SIG-M5 treated with dmso at 0.1 percent for 504 hours (cell line): Measurements from ENCODE around the gene EVI5.
"Not testable (repeated sequence)": the region's sequence is repeated elsewhere in the genome, so short reads cannot be mapped to it uniquely, and the experiment has no call there.

Experiments
- DNase-seq: peaks from one replicate; lab custom pipeline; 2025; ENCODE audit not compliant: unreplicated experiment; lab: John Stamatoyannopoulos, UW

The EVI5 gene

GRCh38 chr1:92749024-92749634 is 35.8 kb downstream of the EVI5 start:
- DNase-seq = peak; percentile 75

GRCh38 chr1:92748138-92748537 is 36.8 kb downstream of the EVI5 start:
- no peak for DNase-seq

DNA sequence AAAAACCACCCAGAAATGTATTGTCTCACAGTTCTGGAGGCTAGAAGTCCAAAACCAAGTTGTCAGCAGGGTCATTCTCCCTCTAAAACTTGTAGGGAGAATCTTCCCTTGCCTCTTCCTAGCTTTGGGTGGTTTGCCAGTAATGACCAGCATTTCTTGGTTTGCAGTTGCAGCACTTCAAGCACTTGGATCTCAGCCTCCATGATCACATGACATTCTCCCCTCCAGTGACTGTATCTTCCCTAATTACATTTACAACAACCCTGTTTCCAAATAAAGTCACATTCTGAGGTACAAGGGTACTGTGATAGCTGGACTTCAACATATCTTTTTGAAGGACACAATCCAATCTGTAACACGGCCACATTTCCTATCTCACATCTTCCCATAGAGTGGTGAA is 37.2 kb downstream of the EVI5 start:
- no peak for DNase-seq

DNA sequence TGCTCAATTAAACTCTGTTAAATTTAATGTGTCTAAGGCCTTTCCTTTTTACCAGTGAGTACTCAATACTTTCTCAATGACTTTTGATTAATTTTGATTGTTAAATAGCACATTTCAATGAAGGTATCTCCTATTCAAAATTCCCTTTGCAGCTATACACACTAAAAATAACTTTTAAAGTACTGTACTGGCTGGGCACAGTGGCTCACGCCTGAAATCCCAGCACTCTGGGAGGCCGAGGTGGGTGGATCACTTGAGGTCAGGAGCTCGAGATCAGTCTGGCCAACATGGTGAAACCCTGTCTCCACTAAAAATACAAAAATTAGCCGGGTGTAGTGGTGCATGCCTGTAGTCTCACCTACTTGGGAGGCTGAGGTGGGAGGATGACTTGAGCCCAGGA is 38.7 kb downstream of the EVI5 start:
- DNase-seq = not testable (repeated sequence)

- no peak for DNase-seq
Observed at GRCh38 chr1:92743221-92743620, 41.7 kb downstream of the EVI5 start.

GRCh38 chr1:92739669-92740524 is 45.0 kb downstream of the EVI5 start:
- no peak for DNase-seq

- no peak for DNase-seq
Observed at GRCh38 chr1:92736395-92736794, 48.5 kb downstream of the EVI5 start.

DNA sequence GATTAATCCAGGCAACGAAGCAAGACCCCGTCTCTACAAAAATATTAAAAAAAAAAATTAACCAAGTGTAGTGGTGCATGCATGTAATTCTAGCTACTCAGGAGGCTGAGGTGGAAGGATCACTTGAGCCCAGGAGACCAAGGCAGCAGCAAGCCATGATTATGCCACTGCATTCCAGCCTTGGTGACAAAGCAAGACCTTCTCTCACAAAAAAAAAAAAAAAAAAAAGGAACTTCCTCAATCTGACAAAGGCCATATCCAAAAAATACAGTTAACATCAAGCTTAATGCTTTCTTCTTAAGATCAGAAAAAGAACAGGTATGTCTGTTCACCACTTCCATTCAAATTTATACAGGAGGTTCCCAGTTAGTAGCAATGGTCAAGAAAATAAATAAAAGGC is 54.4 kb downstream of the EVI5 start:
- DNase-seq = no peak

GRCh38 chr1:92728697-92729096 is 56.2 kb downstream of the EVI5 start:
- no peak for DNase-seq

DNA sequence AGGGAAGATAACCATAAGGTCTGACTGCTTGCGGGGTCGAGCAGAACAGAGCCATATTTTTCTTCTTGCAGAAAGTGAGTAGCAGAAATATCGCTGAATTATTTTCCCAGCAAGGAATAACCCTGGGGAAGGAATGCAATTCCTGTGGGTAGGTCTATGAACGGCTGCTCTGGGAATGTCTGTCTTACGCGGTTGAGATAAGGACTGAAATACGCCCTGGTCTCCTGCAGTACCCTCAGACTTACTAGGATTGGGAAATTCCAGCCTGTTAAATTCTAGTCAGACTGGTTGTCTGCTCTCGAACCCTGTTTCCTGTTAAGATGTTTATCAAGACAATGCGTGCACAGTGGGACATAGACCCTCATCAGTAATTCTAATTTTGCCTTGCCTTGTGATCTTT is 61.2 kb downstream of the EVI5 start:
- not testable (repeated sequence) for DNase-seq

DNA sequence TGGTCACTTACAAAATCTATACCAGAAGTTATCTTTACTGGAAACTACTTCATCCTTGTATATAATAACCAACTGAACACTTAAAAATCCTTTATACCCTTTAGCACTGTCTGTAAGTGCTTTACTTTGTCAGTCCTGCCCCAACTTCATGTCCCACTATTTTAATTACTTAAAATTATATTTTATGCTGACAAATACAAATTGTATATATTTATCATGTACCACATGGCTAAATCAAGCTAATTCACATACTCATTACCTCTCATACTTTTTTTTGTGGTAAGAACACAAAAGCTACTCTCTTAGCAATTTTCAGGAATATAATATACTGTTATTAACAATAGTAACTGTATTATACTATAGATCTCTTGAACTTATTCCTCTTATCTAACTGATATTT is 63.0 kb downstream of the EVI5 start:
- no peak for DNase-seq

GRCh38 chr1:92721157-92721556 is 63.8 kb downstream of the EVI5 start:
- DNase-seq = not testable (repeated sequence)

DNA sequence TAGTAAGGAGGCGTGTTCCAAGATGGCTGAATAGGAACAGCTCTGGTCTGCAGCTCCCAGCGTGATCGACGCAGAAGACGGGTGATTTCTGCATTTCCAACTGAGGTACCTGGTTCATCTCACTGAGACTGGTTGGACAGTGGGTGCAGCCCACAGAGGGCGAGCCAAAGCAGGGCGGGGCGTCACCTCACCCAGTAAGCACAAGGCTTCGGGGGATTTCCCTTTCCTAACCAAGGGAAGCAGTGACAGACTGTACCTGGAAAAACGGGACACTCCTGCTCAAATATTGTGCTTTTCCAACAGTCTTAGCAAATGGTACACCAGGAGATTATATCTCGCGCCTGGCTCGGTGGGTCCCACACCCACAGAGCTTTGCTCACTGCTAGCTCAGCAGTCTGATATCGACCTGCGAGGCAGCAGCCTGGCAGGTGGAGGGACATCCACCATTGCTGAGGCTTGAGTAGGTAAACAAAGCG is 69.4 kb downstream of the EVI5 start:
- not testable (repeated sequence) for DNase-seq

- no peak for DNase-seq
Observed at GRCh38 chr1:92713939-92714338, 71.0 kb downstream of the EVI5 start.

GRCh38 chr1:92711473-92712165 is 73.3 kb downstream of the EVI5 start:
- no peak for DNase-seq

DNA sequence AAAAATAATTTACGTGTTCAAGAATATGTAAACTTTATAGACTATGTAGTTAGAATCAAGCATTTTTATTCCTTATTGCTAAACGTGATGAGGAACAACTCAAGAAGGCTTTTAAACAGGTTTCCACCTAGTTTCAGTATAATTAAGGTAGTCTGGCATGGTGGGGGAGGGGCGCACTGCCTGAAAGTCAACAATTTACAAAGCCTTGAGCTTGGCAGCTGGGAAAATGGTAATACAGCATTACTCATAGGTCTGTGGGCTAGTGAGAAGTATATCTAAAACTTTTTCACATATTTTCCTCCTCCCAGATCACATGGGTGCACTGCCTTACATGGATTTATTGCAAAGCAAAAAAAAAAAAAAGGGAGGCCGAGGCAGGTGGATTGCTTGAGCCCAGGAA is 75.2 kb downstream of the EVI5 start:
- DNase-seq = no peak

- no peak for DNase-seq
Observed at GRCh38 chr1:92708368-92708950, 76.4 kb downstream of the EVI5 start.

- no peak for DNase-seq
Observed at GRCh38 chr1:92707709-92708108, 77.2 kb downstream of the EVI5 start.

DNA sequence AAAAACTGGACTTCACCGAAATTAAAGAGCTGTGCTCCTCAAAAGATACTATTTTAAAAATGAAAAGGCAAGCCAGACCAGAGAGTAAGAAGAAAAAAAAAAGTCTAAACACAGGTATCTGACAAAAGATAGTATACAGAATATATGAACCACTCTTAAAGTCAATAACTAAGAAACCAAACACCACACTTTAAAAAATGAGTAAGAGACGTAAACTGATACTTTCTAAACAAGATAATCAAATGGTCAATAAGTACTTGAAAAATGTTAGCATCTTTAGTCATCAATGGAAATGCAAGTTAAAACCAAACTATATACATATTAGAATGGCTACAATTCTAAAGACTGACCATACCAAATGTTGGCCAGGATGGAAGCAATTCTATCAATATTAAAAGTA is 77.6 kb downstream of the EVI5 start:
- no peak for DNase-seq

GRCh38 chr1:92705446-92705845 is 79.5 kb downstream of the EVI5 start:
- DNase-seq = no peak

DNA sequence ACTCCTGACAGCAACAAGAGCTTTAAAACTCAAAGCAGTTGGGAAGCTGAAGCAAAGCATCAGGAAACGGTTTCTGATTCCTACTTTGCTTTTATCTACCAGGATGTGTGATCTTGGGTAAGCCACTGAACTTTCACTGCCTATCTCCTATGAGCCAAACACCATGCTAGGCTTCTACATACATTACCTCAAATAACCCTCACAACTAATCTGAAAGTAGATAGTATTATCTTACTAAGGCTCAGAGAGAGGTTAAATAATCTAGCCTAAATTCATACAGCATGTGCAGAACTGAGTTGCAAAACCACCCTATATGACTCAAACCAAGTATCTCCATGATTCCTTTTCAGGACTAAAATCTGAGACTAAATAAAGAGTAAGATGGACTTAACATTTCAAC is 83.8 kb downstream of the EVI5 start:
- no peak for DNase-seq

DNA sequence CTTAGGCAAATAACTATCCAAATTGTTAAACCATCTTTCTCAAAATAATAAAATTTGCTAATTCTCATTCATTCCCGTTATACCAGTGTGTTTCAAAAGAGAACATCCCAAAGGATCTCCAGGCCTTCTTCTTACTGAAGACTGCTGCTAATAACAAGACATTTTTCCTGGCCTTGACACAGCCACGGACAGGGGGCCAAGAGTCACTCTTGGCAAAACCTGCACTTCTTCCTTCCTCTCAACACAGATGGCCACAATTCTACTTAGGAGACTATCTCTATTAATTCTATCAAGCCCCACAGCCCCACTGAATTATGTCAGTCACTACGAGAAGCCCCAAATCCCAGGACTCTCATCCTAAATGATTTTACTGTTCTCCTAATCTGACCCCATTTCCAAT is 86.0 kb downstream of the EVI5 start:
- DNase-seq = no peak
